Gastrocnemius medialis (tissue), 4 donors: Measurements from ENCODE around the gene PEX12. TPM values are rescaled to one million over a fixed set of nuclear protein-coding genes. Genes with fewer than 3 reads are reported as not detected.

Experiments
- ATAC-seq, 2 donors: fragments of 150-250 bp; one replicate each; pipeline ENCODE4 v1.9.1; 2016
- DNase-seq, 2 donors: peaks; one replicate each; pipeline ENCODE4 v3.0.0-alpha.2; 2019
- H3K27ac ChIP-seq, 4 donors: fragments of 200-600 bp; sonication (generic); 1 replicate in 1 of 4; 2 replicates in 3 of 4; pipeline ENCODE4 v1.5.1; 2016 to 2018; ENCODE audit warnings: mild to moderate bottlenecking in 2 of 4, moderate library complexity in 1 of 4
- H3K27me3 ChIP-seq, 3 donors: fragments of 200-600 bp; sonication (generic) in 2 of 3; 1 replicate in 1 of 3; 2 replicates in 2 of 3; pipeline versions ENCODE4 v1.5.1 to v1.6.0; 2016 to 2019; ENCODE audit warnings: mild to moderate bottlenecking in 1 of 3, moderate library complexity in 1 of 3
- H3K36me3 ChIP-seq, 2 donors: fragments of 200-600 bp; sonication (generic) in 1 of 2; one replicate each; pipeline ENCODE4 v1.5.1; 2017 to 2018
- H3K4me1 ChIP-seq, 2 donors: fragments of 200-600 bp; sonication (generic) in 1 of 2; one replicate each; pipeline ENCODE4 v1.5.1; 2016 to 2017; ENCODE audit warnings: mild to moderate bottlenecking in 2 of 2
- H3K4me3 ChIP-seq, 4 donors: fragments of 200-600 bp; sonication (generic) in 3 of 4; 1 replicate in 1 of 4; 2 replicates in 3 of 4; pipeline ENCODE4 v1.5.1; 2016 to 2019; ENCODE audit warnings: mild to moderate bottlenecking in 2 of 4
- H3K9me3 ChIP-seq, 3 donors: fragments of 200-600 bp; sonication (generic) in 2 of 3; 1 replicate in 1 of 3; 2 replicates in 2 of 3; pipeline ENCODE4 v1.5.1; 2016 to 2019
- CTCF ChIP-seq, 5 experiments: fragments of 450-650 bp in 3 of 5; fragments of 200-600 bp in 2 of 5; sonication (generic) in 2 of 5; IDR thresholded peaks in 4 of 5; conservative IDR thresholded peaks in 1 of 5; 1 replicate in 4 of 5; 2 replicates in 1 of 5; pipeline ENCODE4 v1.5.1; 2016 to 2019; ENCODE audit warnings: antibody characterized with exemption in 5 of 5, mild to moderate bottlenecking in 3 of 5, moderate library complexity in 3 of 5
- POLR2A ChIP-seq, 2 donors: fragments of 450-650 bp; IDR thresholded peaks; one replicate each; pipeline ENCODE4 v1.6.1; 2017; ENCODE audit warnings: antibody characterized with exemption in 2 of 2, mild to moderate bottlenecking in 2 of 2, moderate library complexity in 2 of 2
- in situ Hi-C, 4 donors: fragments of 200-750 bp; cut with MboI; loops; one replicate each; pipeline versions ENCODE4 v1.15.0 to v1.8.0; 2017; ENCODE audit warnings: low sequenced_read_pairs in 4 of 4
- intact Hi-C: fragments of 100-400 bp; cut with DNase I; formaldehyde crosslinking; loops from one replicate; pipeline ENCODE4 v1.15.1; 2023; ENCODE audit warnings: low total_unique reads
- total RNA-seq, 4 donors: library from RNA; depleted of rRNA; stranded (reverse); fragments of >200 nt; gene quantifications; one replicate each; pipeline versions ENCODE4 v1.1.0 to v1.2.3, GENCODE V29; 2016

PEX12 gene
- total RNA-seq, 4 donors from 2014 or later: 4.4 to 14.2 (median 6.2) TPM

GRCh38 chr17:35555691-35556090, 22.7 kb downstream of the PEX12 start:
- Histone ChIP-seq H3K27me3 (peaks cover 0 to 2% (median 0%) of the 10 kb centered on the region in 3 donors), H3K4me3 (no peak overlapping the region), H3K27ac (no peak overlapping the region), H3K9me3 (no peaks in the 10 kb centered on the region), H3K4me1 (no peaks in the 10 kb centered on the region), H3K36me3 (no peaks in the 10 kb centered on the region)
- TF ChIP-seq POLR2A (IDR thresholded peaks at IDR 0.05) (no peak), CTCF (IDR thresholded peaks at IDR 0.05 in 4 of 5, conservative IDR thresholded peaks at IDR 0.05 in 1 of 5) (no peak)
- intact Hi-C loops (no loop called here), in situ Hi-C loops (loop anchor here in 2 of 4 donors (25.0 kb wide), 1 partner anchor 568 kb away; the partner anchor contains the start of gene LIG3 (in 2 of the 2))
- ATAC-seq (no peak), DNase-seq (no peak)

DNA sequence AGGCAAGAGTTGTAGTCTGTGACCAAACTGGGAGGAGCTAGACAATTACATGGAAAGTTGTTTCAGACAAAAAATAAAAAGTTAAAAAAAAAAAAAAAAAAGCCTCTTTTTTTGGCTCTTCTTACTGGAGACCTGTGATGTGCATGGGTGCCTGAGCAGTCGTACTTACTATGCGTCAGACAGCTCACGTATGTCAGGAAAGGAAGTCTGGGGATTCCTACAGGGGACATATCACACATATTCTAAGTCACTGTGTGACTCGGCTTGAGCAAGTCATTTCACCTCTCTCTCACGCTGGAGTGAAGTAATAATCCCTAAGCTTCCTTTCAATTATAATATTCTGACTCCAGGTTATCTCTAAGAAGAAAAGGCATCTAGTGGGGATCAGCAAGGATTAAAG, 23.7 kb downstream of the PEX12 start:
- no peaks in the 10 kb centered on the region for H3K9me3 ChIP-seq
- in situ Hi-C loops: loop anchor here in 2 of 4 donors (25.0 kb wide), 1 partner anchor 567 kb away; the partner anchor contains the start of gene LIG3 (in 2 of the 2)
- DNase-seq (no peak), ATAC-seq (no peak)
- H3K27ac ChIP-seq: no peak overlapping the region
- intact Hi-C loops: no loop called here
- H3K27me3 ChIP-seq: peaks cover 0 to 5% (median 0%) of the 10 kb centered on the region in 3 donors
- no peak overlapping the region for H3K4me3 ChIP-seq
- no peaks in the 10 kb centered on the region for H3K36me3 ChIP-seq
- H3K4me1 ChIP-seq: no peaks in the 10 kb centered on the region
- TF ChIP-seq CTCF (IDR thresholded peaks at IDR 0.05 in 4 of 5, conservative IDR thresholded peaks at IDR 0.05 in 1 of 5) (no peak), POLR2A (IDR thresholded peaks at IDR 0.05) (no peak)

GRCh38 chr17:35553310-35553709, 25.1 kb downstream of the PEX12 start:
- no peaks in the 10 kb centered on the region for H3K9me3 ChIP-seq
- no peak overlapping the region for H3K4me3 ChIP-seq
- no peaks in the 10 kb centered on the region for H3K4me1 ChIP-seq
- in situ Hi-C loops: loop anchor here in 2 of 4 donors (25.0 kb wide), 1 partner anchor 566 kb away; the partner anchor contains the start of gene LIG3 (in 2 of the 2)
- intact Hi-C loops: no loop called here
- ATAC-seq: no peak
- H3K27ac ChIP-seq: no peak overlapping the region
- no peak for DNase-seq
- no peaks in the 10 kb centered on the region for H3K36me3 ChIP-seq
- peaks cover 0 to 5% (median 0%) of the 10 kb centered on the region in 3 donors for H3K27me3 ChIP-seq
- TF ChIP-seq CTCF (IDR thresholded peaks at IDR 0.05 in 4 of 5, conservative IDR thresholded peaks at IDR 0.05 in 1 of 5): no peak
- no peak for TF ChIP-seq POLR2A (IDR thresholded peaks at IDR 0.05)

- DNase-seq (no peak), ATAC-seq (no peak)
- no peak overlapping the region for H3K4me3 ChIP-seq
- in situ Hi-C loops: loop anchor here in 2 of 4 donors (10.0 to 25.0 kb wide), 2 partner anchors 112 to 394 kb away; partner anchors contain the start of genes SLFN12 (in 1 of the 2) and SLFN13 (in 1 of the 2)
- intact Hi-C loops: no loop called here
- H3K36me3 ChIP-seq: no peaks in the 10 kb centered on the region
- no peaks in the 10 kb centered on the region for H3K9me3 ChIP-seq
- H3K4me1 ChIP-seq: no peaks in the 10 kb centered on the region
- TF ChIP-seq POLR2A (IDR thresholded peaks at IDR 0.05): no peak
- TF ChIP-seq CTCF (IDR thresholded peaks at IDR 0.05 in 4 of 5, conservative IDR thresholded peaks at IDR 0.05 in 1 of 5): no peak
- H3K27me3 ChIP-seq: peaks cover 0 to 5% (median 0%) of the 10 kb centered on the region in 3 donors
- H3K27ac ChIP-seq: no peak overlapping the region
Measured at GRCh38 chr17:35548978-35549377, 29.4 kb downstream of the PEX12 start.
